Progenitor cell of endocrine pancreas (in vitro differentiated cells): ENCODE results near the gene MPP3. TPM values are rescaled to one million over a fixed set of nuclear protein-coding genes. Genes with fewer than 3 reads are reported as not detected.

Experiments used
- DNase-seq: peaks from one replicate; pipeline ENCODE4 v3.0.0; 2021; ENCODE audit warnings: low spot score; ENCODE audit not compliant: unreplicated experiment
- H3K27ac Mint-ChIP-seq: 2 replicates; pipeline ENCODE4 v1.8.0; 2021; ENCODE audit warnings: mild to moderate bottlenecking, moderate library complexity, mixed read lengths
- H3K27me3 Mint-ChIP-seq: 2 replicates; pipeline ENCODE4 v1.8.0; 2021; ENCODE audit warnings: mixed read lengths
- H3K36me3 Mint-ChIP-seq: 2 replicates; pipeline ENCODE4 v1.8.0; 2022; ENCODE audit warnings: mixed read lengths; ENCODE audit not compliant: insufficient read depth
- H3K4me1 Mint-ChIP-seq: 2 replicates; pipeline ENCODE4 v1.8.0; 2021; ENCODE audit warnings: low read depth, mixed read lengths
- H3K4me3 Mint-ChIP-seq: 2 replicates; pipeline ENCODE4 v1.8.0; 2021; ENCODE audit warnings: low read depth, mild to moderate bottlenecking, moderate library complexity, mixed read lengths
- H3K9me3 Mint-ChIP-seq: 2 replicates; pipeline ENCODE4 v1.8.0; 2021; ENCODE audit warnings: low read depth, mixed read lengths
- CTCF ChIP-seq: fragments of 200-600 bp; sonication (generic); IDR thresholded peaks from one replicate; pipeline ENCODE4 v1.5.0; 2021; ENCODE audit warnings: antibody characterized with exemption, mild to moderate bottlenecking; ENCODE audit not compliant: unreplicated experiment
- total RNA-seq: library from RNA; stranded (reverse); gene quantifications from 2 replicates; pipeline ENCODE4 v1.2.1, GENCODE V29; 2021

The MPP3 gene
- total RNA-seq, 1 donor from 2014 or later, result 12.6 TPM

GRCh38 chr17:43770957-43771356, 62.0 kb downstream of the MPP3 start:
- H3K4me3 Mint-ChIP-seq, result no peak overlapping the region

GRCh38 chr17:43769859-43770258, 63.1 kb downstream of the MPP3 start:
- Mint-ChIP-seq H3K36me3 (peaks cover 29% of the 10 kb centered on the region), H3K4me1 (peaks cover 20% of the 10 kb centered on the region), H3K27me3 (no peaks in the 10 kb centered on the region), H3K4me3 (no peak overlapping the region), H3K9me3 (no peaks in the 10 kb centered on the region), H3K27ac (no peak overlapping the region)
- no peak for DNase-seq
- TF ChIP-seq CTCF, result no peak

More at GRCh38 chr17:43770957-43771356, 62.0 kb downstream of the MPP3 start:
- Mint-ChIP-seq H3K27me3 (no peaks in the 10 kb centered on the region), H3K36me3 (peaks cover 30% of the 10 kb centered on the region), H3K4me1 (peaks cover 20% of the 10 kb centered on the region), H3K27ac (no peak overlapping the region), H3K9me3 (no peaks in the 10 kb centered on the region)
- no peak for TF ChIP-seq CTCF
- no peak for DNase-seq

- no peaks in the 10 kb centered on the region for H3K9me3 Mint-ChIP-seq
- TF ChIP-seq CTCF, result no peak
- H3K27ac Mint-ChIP-seq, result no peak overlapping the region
Measured at GRCh38 chr17:43769426-43769825, 63.5 kb downstream of the MPP3 start.

GRCh38 chr17:43768943-43769342, 64.0 kb downstream of the MPP3 start:
- H3K27ac Mint-ChIP-seq, result no peak overlapping the region
- peaks cover 20% of the 10 kb centered on the region for H3K4me1 Mint-ChIP-seq
- no peak for TF ChIP-seq CTCF
- H3K27me3 Mint-ChIP-seq, result no peaks in the 10 kb centered on the region
- no peak for DNase-seq
- peaks cover 27% of the 10 kb centered on the region for H3K36me3 Mint-ChIP-seq
- H3K4me3 Mint-ChIP-seq, result no peak overlapping the region
- no peaks in the 10 kb centered on the region for H3K9me3 Mint-ChIP-seq

More at GRCh38 chr17:43769426-43769825, 63.5 kb downstream of the MPP3 start:
- no peak for DNase-seq
- Mint-ChIP-seq H3K27me3 (no peaks in the 10 kb centered on the region), H3K4me3 (no peak overlapping the region), H3K36me3 (peaks cover 29% of the 10 kb centered on the region), H3K4me1 (peaks cover 20% of the 10 kb centered on the region)

- H3K27me3 Mint-ChIP-seq, result no peaks in the 10 kb centered on the region
- H3K4me3 Mint-ChIP-seq, result no peak overlapping the region
- no peaks in the 10 kb centered on the region for H3K9me3 Mint-ChIP-seq
- no peak for TF ChIP-seq CTCF
- peaks cover 17% of the 10 kb centered on the region for H3K4me1 Mint-ChIP-seq
- peaks cover 25% of the 10 kb centered on the region for H3K36me3 Mint-ChIP-seq
- no peak overlapping the region for H3K27ac Mint-ChIP-seq
- no peak for DNase-seq
Measured at GRCh38 chr17:43768382-43768781, 64.6 kb downstream of the MPP3 start.
